K562 (cell line): ENCODE data around the gene DYSF. TPM values are rescaled to one million over a fixed set of nuclear protein-coding genes. Genes with fewer than 3 reads are reported as not detected.
A peak's percentile ranks its signal among the peaks of the same experiment; 100 is the strongest.

Experiments
- ATAC-seq: fragments of 200-7000 bp; cut with Tn5 transposase; 3 replicates; pipeline ENCODE4 v1.9.1; 2020; ENCODE audit warnings: moderate library complexity
- BruUV-seq: library from RNA; stranded (reverse); fragments of 400-500 nt; replicated peaks from 2 replicates; lab custom pipeline; 2021; lab: Mats Ljungman, UMichigan
- CTCF ChIA-PET: fragments of 300-600 bp; formaldehyde crosslinking; extraction: SDS; loops from one replicate; lab custom pipeline; 2021; ENCODE audit warnings: low intra/inter-chr PET ratio; lab: Yijun Ruan, JAX
- POLR2A ChIA-PET: fragments of 300-600, 350-650 bp; sonication (Branson Sonifier 250); formaldehyde crosslinking; extraction: SDS; loops from one replicate; lab custom pipeline; 2021; ENCODE audit warnings: antibody characterized with exemption, inconsistent platforms; lab: Yijun Ruan, JAX
- DNase-seq, 4 experiments: peaks; one replicate each; pipeline versions ENCODE4 v3.0.0 to v3.0.0-alpha.2; 2011 to 2018; ENCODE audit warnings: low spot score in 3 of 4, mixed read lengths in 3 of 4; ENCODE audit errors: extremely low read depth in 1 of 4
- FAIRE-seq: peaks from 2 replicates; lab custom pipeline; 2011; peaks lifted over from hg19 to GRCh38; lab: Jason Lieb, UNC
- H2AFZ ChIP-seq: 2 replicates; pipeline ENCODE4 v1.6.0; 2011; ENCODE audit warnings: low read depth, low read length, control low read depth, inconsistent platforms
- H3K27ac ChIP-seq: fragments of 200-600 bp; 3 replicates; pipeline ENCODE4 v1.8.0; 2011; ENCODE audit warnings: low read depth, mild to moderate bottlenecking, control low read depth, inconsistent platforms, low read length, moderate library complexity, mixed read lengths; ENCODE audit errors: extremely low read depth
- H3K27me3 ChIP-seq, 2 experiments: fragments of 300-600 bp in 1 of 2; 2 replicates in 1 of 2; 3 replicates in 1 of 2; pipeline versions ENCODE4 v1.6.0 to v1.8.0; 2011; ENCODE audit warnings: inconsistent platforms in 2 of 2, low read length in 2 of 2, mild to moderate bottlenecking in 1 of 2, mixed read lengths in 1 of 2, moderate library complexity in 1 of 2; ENCODE audit not compliant: control insufficient read depth in 2 of 2, insufficient read depth in 2 of 2
- H3K36me3 ChIP-seq: fragments of 300-600 bp; 3 replicates; pipeline ENCODE4 v1.8.0; 2011; ENCODE audit warnings: mild to moderate bottlenecking, low read length, inconsistent platforms; ENCODE audit not compliant: control insufficient read depth, insufficient read depth
- H3K4me1 ChIP-seq, 2 experiments: fragments of 200-600 bp in 1 of 2; replicated peaks in 1 of 2; 2 replicates in 1 of 2; 3 replicates in 1 of 2; pipeline versions ENCODE4 v1.5.1 to v1.8.0; 2011; ENCODE audit warnings: inconsistent platforms in 2 of 2, low read length in 2 of 2, mild to moderate bottlenecking in 1 of 2, mixed read lengths in 1 of 2, moderate library complexity in 1 of 2; ENCODE audit not compliant: control insufficient read depth in 2 of 2, insufficient read depth in 2 of 2
- H3K4me2 ChIP-seq: 2 replicates; pipeline ENCODE4 v1.6.1; 2011; ENCODE audit warnings: low read length, control low read depth, inconsistent platforms, mixed read lengths; ENCODE audit not compliant: insufficient read depth
- H3K4me3 ChIP-seq: fragments of 200-600 bp; sonication (generic), shearing (Covaris generic); 2 replicates; pipeline ENCODE4 v1.5.1; 2016; ENCODE audit warnings: control low read depth, inconsistent platforms
- H3K79me2 ChIP-seq: fragments of 200-600 bp; 3 replicates; pipeline ENCODE4 v1.8.0; 2011; ENCODE audit warnings: low read length, inconsistent platforms; ENCODE audit not compliant: control insufficient read depth, insufficient read depth
- H3K9ac ChIP-seq, 2 experiments: 2 replicates each; pipeline versions ENCODE4 v1.6.0 to v1.6.1; 2011; ENCODE audit warnings: low read depth in 2 of 2, low read length in 2 of 2, control low read depth in 1 of 2, inconsistent platforms in 1 of 2, mild to moderate bottlenecking in 1 of 2, mixed read lengths in 1 of 2; ENCODE audit not compliant: insufficient read depth in 1 of 2
- H3K9me1 ChIP-seq: one replicate; pipeline ENCODE4 v1.6.0; 2011; ENCODE audit warnings: inconsistent platforms, mild to moderate bottlenecking, low read length, moderate library complexity; ENCODE audit not compliant: control insufficient read depth, insufficient read depth
- H3K9me3 ChIP-seq: replicated peaks from 2 replicates; pipeline ENCODE4 v1.5.1; 2011; ENCODE audit warnings: low read depth, low read length, inconsistent platforms; ENCODE audit not compliant: control insufficient read depth, insufficient read depth
- H4K20me1 ChIP-seq: replicated peaks from 2 replicates; pipeline ENCODE4 v1.6.1; 2011; ENCODE audit warnings: low read length, inconsistent platforms, mixed read lengths; ENCODE audit not compliant: control insufficient read depth, insufficient read depth
- EHMT2 ChIP-seq: fragments of 450-650 bp; IDR thresholded peaks from 2 replicates; pipeline ENCODE4 v1.6.1; 2018; ENCODE audit warnings: antibody characterized with exemption
- HDAC3 ChIP-seq: fragments of 450-650 bp; IDR thresholded peaks from 2 replicates; pipeline ENCODE4 v1.6.1; 2018; ENCODE audit warnings: borderline replicate concordance, mild to moderate bottlenecking, moderate library complexity; ENCODE audit not compliant: partially characterized antibody
- MAFK ChIP-seq: IDR thresholded peaks from 2 replicates; pipeline ENCODE4 v1.6.1; 2011; ENCODE audit warnings: low read length, improper control_type of control experiment
- MBD2 ChIP-seq: sonication (generic); IDR thresholded peaks from 2 replicates; pipeline ENCODE4 v1.6.1; 2016; ENCODE audit warnings: low read depth, borderline replicate concordance
- MCM2 ChIP-seq: fragments of 450-650 bp; IDR thresholded peaks from 2 replicates; pipeline ENCODE4 v1.6.1; 2017; ENCODE audit warnings: low read depth, mild to moderate bottlenecking
- RBM34 ChIP-seq: fragments of 200-400 bp; formaldehyde crosslinking; IDR thresholded peaks from 2 replicates; pipeline ENCODE4 v1.6.1; 2018; ENCODE audit warnings: low read length, borderline replicate concordance; ENCODE audit not compliant: insufficient read depth
- SP2 ChIP-seq: IDR thresholded peaks from 2 replicates; pipeline ENCODE4 v1.6.1; 2011; ENCODE audit warnings: mild to moderate bottlenecking, low read depth, low read length, moderate library complexity; ENCODE audit not compliant: poor library complexity, severe bottlenecking; ENCODE audit errors: extremely low read depth
- ZFP36 ChIP-seq: fragments of 150-350 bp; IDR thresholded peaks from 2 replicates; pipeline ENCODE4 v1.6.1; 2018; ENCODE audit warnings: low read length, low read depth; ENCODE audit not compliant: partially characterized antibody
- ZNF121 ChIP-seq: sonication (generic); formaldehyde crosslinking; conservative IDR thresholded peaks from 2 replicates; pipeline ENCODE4 v1.8.0; 2022; ENCODE audit warnings: missing genetic modification reagents
- ZNF184 ChIP-seq: sonication (generic); formaldehyde crosslinking; IDR thresholded peaks from 2 replicates; pipeline ENCODE4 v1.5.0; 2020; ENCODE audit warnings: missing genetic modification reagents
- ZNF41 ChIP-seq: fragments of 250-450 bp; sonication (Bioruptor Pico); conservative IDR thresholded peaks from 2 replicates; pipeline ENCODE4 v1.4.0; 2020; ENCODE audit warnings: mild to moderate bottlenecking
- ZNF561 ChIP-seq: fragments of 450-650 bp; formaldehyde crosslinking; conservative IDR thresholded peaks from 2 replicates; pipeline ENCODE4 v1.4.0; 2020; ENCODE audit warnings: mild to moderate bottlenecking, moderate library complexity
- WGBS: fragments of 100-300 bp; shearing (Covaris generic); methylation state at CpG from one replicate; pipeline ENCODE4 v1.1.6; 2016; ENCODE audit warnings: low coverage, mixed read lengths; ENCODE audit not compliant: insufficient coverage; ENCODE audit errors: missing lambda C conversion rate; 5-methylcytosine and 5-hydroxymethylcytosine counted together
- in situ Hi-C: fragments of 300-500 bp; cut with MboI; formaldehyde crosslinking; loops from 4 replicates; pipeline ENCODE4 v1.15.0; 2018; ENCODE audit warnings: inconsistent platforms, mixed read lengths
- intact Hi-C: fragments of 100-400 bp; cut with micrococcal nuclease; formaldehyde crosslinking; loops from 2 replicates; pipeline ENCODE4 v1.14.2; 2022
- polyA plus RNA-seq, 8 experiments: library from polyadenylated mRNA; depleted of rRNA in 4 of 8; stranded (reverse) in 5 of 8; unstranded in 3 of 8; fragments of >200 nt; fragmentation: Nextera tagmentation in 2 of 8; fragmentation: Illumina TruSeq in 1 of 8; extraction: Ambion mirVana in 2 of 8; extraction: Trizol in 1 of 8; gene quantifications; 2 replicates each; pipeline versions ENCODE4 v1.2.1 to v1.2.3, GENCODE V29; 2011 to 2014; ENCODE audit warnings: inconsistent platforms in 1 of 8, missing spikeins in 1 of 8
- total RNA-seq, 7 experiments: library from RNA; depleted of rRNA in 6 of 7; stranded (reverse); fragments of >200 nt in 6 of 7; fragmentation: Illumina TruSeq in 2 of 7; extraction: Trizol in 2 of 7; gene quantifications; 2 replicates each; pipeline versions ENCODE4 v1.2.1 to v1.2.3, GENCODE V29; 2011 to 2021; ENCODE audit warnings: low replicate concordance in 1 of 7
- TF ChIP-seq, protein P1 (sequence below): fragments of 450-650 bp; formaldehyde crosslinking; IDR thresholded peaks from 2 replicates; pipeline ENCODE4 v1.4.0; 2020; ENCODE audit warnings: mild to moderate bottlenecking, moderate library complexity
- TF ChIP-seq, protein P2 (sequence below): sonication (generic); formaldehyde crosslinking; IDR thresholded peaks from 2 replicates; pipeline ENCODE4 v1.8.1; 2023; ENCODE audit warnings: mild to moderate bottlenecking, missing genetic modification reagents

DYSF gene
- total and polyA plus RNA-seq, 9 of the 15 experiments (the other 6 are each of a cell fraction or from before 2014, with no cell fraction given), result 0.01 to 0.80 (median 0.29) TPM

DNA sequence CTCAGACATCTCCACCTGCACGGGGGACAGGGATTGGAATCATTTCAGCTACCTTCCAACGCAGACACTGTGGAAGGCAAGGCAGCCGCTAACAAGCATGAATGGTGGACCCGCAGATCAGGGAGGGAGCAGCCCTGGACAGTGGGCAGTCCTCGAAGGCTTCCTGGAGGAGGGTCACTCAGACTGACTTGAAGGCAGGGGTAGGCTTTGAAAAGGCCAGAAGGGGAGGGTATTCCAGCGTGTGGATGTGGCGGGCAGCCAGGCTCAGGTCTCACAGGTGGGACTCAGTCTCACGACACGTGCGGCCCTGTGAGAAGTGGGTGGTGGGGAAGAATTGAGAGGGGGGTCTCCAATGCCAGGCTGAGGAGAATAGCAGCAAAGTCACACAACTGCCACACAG lies 29.9 kb downstream of the DYSF start:
- intact Hi-C loops (no loop called here), in situ Hi-C loops (no loop called here)
- ChIA-PET POLR2A (interaction anchor here (0.6 to 1.1 kb wide), 2 partner anchors 27 to 41 kb away, joined by 4 to 5 read pairs; no protein-coding TSS in a partner anchor), CTCF (no interaction called here)
- FAIRE-seq (no peak), DNase-seq (no peak), ATAC-seq (no peak)
- H3K27me3 ChIP-seq, result peaks cover 17 to 37% of the 10 kb centered on the region in 2 experiments; a peak in 4 of 5 replicates
- no peak overlapping the region for H3K9ac ChIP-seq
- H3K9me1 ChIP-seq, result no peaks in the 10 kb centered on the region
- no peak overlapping the region for H3K27ac ChIP-seq
- BruUV-seq, result no TSS peak
- no peaks in the 10 kb centered on the region for H4K20me1 ChIP-seq
- H2AFZ ChIP-seq, result no peak overlapping the region
- no peaks in the 10 kb centered on the region for H3K9me3 ChIP-seq
- H3K36me3 ChIP-seq, result no peaks in the 10 kb centered on the region
- H3K79me2 ChIP-seq, result no peaks in the 10 kb centered on the region
- H3K4me3 ChIP-seq, result no peak overlapping the region
- H3K4me2 ChIP-seq, result no peak overlapping the region
- 29% methylated on average over 10 of the region's 10 CpGs for WGBS
- no peaks in the 10 kb centered on the region for H3K4me1 ChIP-seq
- TF ChIP-seq ZFP36, result peak; percentile 79
- TF ChIP-seq EHMT2, result no peak

GRCh38 chr2:71484354-71484753 lies 31.0 kb downstream of the DYSF start:
- FAIRE-seq (no peak), ATAC-seq (no peak), DNase-seq (no peak)
- no peaks in the 10 kb centered on the region for H3K4me1 ChIP-seq
- no peaks in the 10 kb centered on the region for H3K9me3 ChIP-seq
- BruUV-seq, result no TSS peak
- no peak overlapping the region for H2AFZ ChIP-seq
- ChIA-PET CTCF (no interaction called here), POLR2A (no interaction called here)
- WGBS, result 19% methylated on average over 2 of the region's 2 CpGs
- intact Hi-C loops, result no loop called here
- in situ Hi-C loops, result no loop called here
- no peaks in the 10 kb centered on the region for H4K20me1 ChIP-seq
- H3K9me1 ChIP-seq, result no peaks in the 10 kb centered on the region
- no peak overlapping the region for H3K4me2 ChIP-seq
- no peaks in the 10 kb centered on the region for H3K36me3 ChIP-seq
- H3K4me3 ChIP-seq, result no peak overlapping the region
- H3K27me3 ChIP-seq, result peaks cover 16 to 39% of the 10 kb centered on the region in 2 experiments; a peak in 4 of 5 replicates
- no peaks in the 10 kb centered on the region for H3K79me2 ChIP-seq
- H3K9ac ChIP-seq, result no peak overlapping the region
- no peak overlapping the region for H3K27ac ChIP-seq
- TF ChIP-seq RBM34, result no peak
- TF ChIP-seq MBD2, result no peak
- TF ChIP-seq MAFK, result no peak
- no peak for TF ChIP-seq ZNF121 (CRISPR knock-in tag)
- no peak for TF ChIP-seq HDAC3
- no peak for TF ChIP-seq SP2
- no peak for TF ChIP-seq MCM2
- no peak for TF ChIP-seq ZNF561 (CRISPR knock-in tag)
- no peak for TF ChIP-seq ZNF184 (CRISPR knock-in tag)
- TF ChIP-seq, protein P1, sequence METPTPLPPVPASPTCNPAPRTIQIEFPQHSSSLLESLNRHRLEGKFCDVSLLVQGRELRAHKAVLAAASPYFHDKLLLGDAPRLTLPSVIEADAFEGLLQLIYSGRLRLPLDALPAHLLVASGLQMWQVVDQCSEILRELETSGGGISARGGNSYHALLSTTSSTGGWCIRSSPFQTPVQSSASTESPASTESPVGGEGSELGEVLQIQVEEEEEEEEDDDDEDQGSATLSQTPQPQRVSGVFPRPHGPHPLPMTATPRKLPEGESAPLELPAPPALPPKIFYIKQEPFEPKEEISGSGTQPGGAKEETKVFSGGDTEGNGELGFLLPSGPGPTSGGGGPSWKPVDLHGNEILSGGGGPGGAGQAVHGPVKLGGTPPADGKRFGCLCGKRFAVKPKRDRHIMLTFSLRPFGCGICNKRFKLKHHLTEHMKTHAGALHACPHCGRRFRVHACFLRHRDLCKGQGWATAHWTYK (CRISPR knock-in tag), result no peak
- TF ChIP-seq, protein P2, sequence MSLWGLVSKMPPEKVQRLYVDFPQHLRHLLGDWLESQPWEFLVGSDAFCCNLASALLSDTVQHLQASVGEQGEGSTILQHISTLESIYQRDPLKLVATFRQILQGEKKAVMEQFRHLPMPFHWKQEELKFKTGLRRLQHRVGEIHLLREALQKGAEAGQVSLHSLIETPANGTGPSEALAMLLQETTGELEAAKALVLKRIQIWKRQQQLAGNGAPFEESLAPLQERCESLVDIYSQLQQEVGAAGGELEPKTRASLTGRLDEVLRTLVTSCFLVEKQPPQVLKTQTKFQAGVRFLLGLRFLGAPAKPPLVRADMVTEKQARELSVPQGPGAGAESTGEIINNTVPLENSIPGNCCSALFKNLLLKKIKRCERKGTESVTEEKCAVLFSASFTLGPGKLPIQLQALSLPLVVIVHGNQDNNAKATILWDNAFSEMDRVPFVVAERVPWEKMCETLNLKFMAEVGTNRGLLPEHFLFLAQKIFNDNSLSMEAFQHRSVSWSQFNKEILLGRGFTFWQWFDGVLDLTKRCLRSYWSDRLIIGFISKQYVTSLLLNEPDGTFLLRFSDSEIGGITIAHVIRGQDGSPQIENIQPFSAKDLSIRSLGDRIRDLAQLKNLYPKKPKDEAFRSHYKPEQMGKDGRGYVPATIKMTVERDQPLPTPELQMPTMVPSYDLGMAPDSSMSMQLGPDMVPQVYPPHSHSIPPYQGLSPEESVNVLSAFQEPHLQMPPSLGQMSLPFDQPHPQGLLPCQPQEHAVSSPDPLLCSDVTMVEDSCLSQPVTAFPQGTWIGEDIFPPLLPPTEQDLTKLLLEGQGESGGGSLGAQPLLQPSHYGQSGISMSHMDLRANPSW (CRISPR knock-in tag), result no peak
- no peak for TF ChIP-seq ZNF41 (CRISPR knock-in tag)
